Activated CD8-positive, alpha-beta memory T cell treated with anti-CD3 and anti-CD28 coated beads for 4 hours (primary cell): ENCODE results near the gene AKR7A3.
"Not testable (repeated sequence)": the region's sequence is repeated elsewhere in the genome, so short reads cannot be mapped to it uniquely, and the experiment has no call there.

Experiments used
- DNase-seq, 2 donors: peaks; one replicate each; pipeline ENCODE4 v3.0.0-alpha.2; 2020; ENCODE audit warnings: low read depth in 2 of 2

Gene AKR7A3

GRCh38 chr1:19319196-19319595, 30.6 kb upstream of the AKR7A3 start:
- no peak for DNase-seq

- no peak for DNase-seq
Observed at GRCh38 chr1:19317126-19317910, 28.7 kb upstream of the AKR7A3 start.

- no peak for DNase-seq
Observed at GRCh38 chr1:19315378-19316198, 27.0 kb upstream of the AKR7A3 start.

GRCh38 chr1:19313961-19314882, 25.7 kb upstream of the AKR7A3 start:
- DNase-seq: no peak

- DNase-seq: no peak
Observed at GRCh38 chr1:19313636-19313959, 25.0 kb upstream of the AKR7A3 start.

GRCh38 chr1:19312782-19313635, 24.4 kb upstream of the AKR7A3 start:
- DNase-seq: no peak

- peak; percentile 75 to 78 for DNase-seq
Observed at GRCh38 chr1:19311931-19312781, 23.6 kb upstream of the AKR7A3 start, which contains the start of the genes AKR7A2 and SLC66A1. TSS of gene AKR7A2 (minus strand) at chr1:19312144. CDS start at chr1:19312124, 20 bp downstream. TSS of gene SLC66A1 (plus strand) at chr1:19312326. CDS start at chr1:19317678, 5,352 bp downstream.

GRCh38 chr1:19311503-19311930, 22.9 kb upstream of the AKR7A3 start:
- no peak for DNase-seq

GRCh38 chr1:19310720-19311502, 22.3 kb upstream of the AKR7A3 start:
- no peak for DNase-seq

GRCh38 chr1:19310061-19310460, 21.5 kb upstream of the AKR7A3 start:
- DNase-seq: no peak

GRCh38 chr1:19309123-19309813, 20.7 kb upstream of the AKR7A3 start:
- no peak for DNase-seq

- no peak for DNase-seq
Observed at GRCh38 chr1:19308509-19308907, 19.9 kb upstream of the AKR7A3 start.

- no peak for DNase-seq
Observed at GRCh38 chr1:19307794-19308508, 19.4 kb upstream of the AKR7A3 start.

GRCh38 chr1:19306941-19307340, 18.4 kb upstream of the AKR7A3 start:
- no peak for DNase-seq

- no peak for DNase-seq
Observed at GRCh38 chr1:19305880-19306279, 17.3 kb upstream of the AKR7A3 start.

- DNase-seq: not testable (repeated sequence)
Observed at GRCh38 chr1:19304081-19304480, 15.5 kb upstream of the AKR7A3 start.

GRCh38 chr1:19300211-19300610, 11.6 kb upstream of the AKR7A3 start:
- no peak for DNase-seq

GRCh38 chr1:19294638-19295037, 6.1 kb upstream of the AKR7A3 start:
- no peak for DNase-seq
